Measurements from ENCODE around the gene CBX1.
"Not testable (repeated sequence)": the region's sequence is repeated elsewhere in the genome, so short reads cannot be mapped to it uniquely, and the experiment has no call there.

The CBX1 gene

GRCh38 chr17:48122665-48123045 is 21.4 kb upstream of the CBX1 start:
- DNase-seq = no peak

- no peak for DNase-seq
Measured at GRCh38 chr17:48121923-48122664, 20.8 kb upstream of the CBX1 start.

GRCh38 chr17:48113201-48113676 is 12.0 kb upstream of the CBX1 start:
- DNase-seq = no peak

- no peak for DNase-seq
Measured at GRCh38 chr17:48111937-48112241, 10.6 kb upstream of the CBX1 start.

GRCh38 chr17:48110761-48111160 is 9.5 kb upstream of the CBX1 start:
- no peak for DNase-seq

- DNase-seq = peak; percentile 93
Measured at GRCh38 chr17:48107137-48108055, 6.1 kb upstream of the CBX1 start, which contains the start of gene SNX11. TSS of gene SNX11 (plus strand) at chr17:48107766. CDS start at chr17:48112044, 4,278 bp downstream.

GRCh38 chr17:48106802-48107136 is 5.5 kb upstream of the CBX1 start:
- DNase-seq = no peak

- no peak for DNase-seq
Measured at GRCh38 chr17:48104440-48104839, 3.2 kb upstream of the CBX1 start.

GRCh38 chr17:48102798-48103715 is 1.8 kb upstream of the CBX1 start:
- no peak for DNase-seq

- DNase-seq = no peak
Measured at GRCh38 chr17:48102043-48102750, 919 bp upstream of the CBX1 start.

- no peak for DNase-seq
Measured at GRCh38 chr17:48100591-48101011, 677 bp downstream of the CBX1 start.

- DNase-seq = no peak
Measured at GRCh38 chr17:48100160-48100559, 1.1 kb downstream of the CBX1 start.

- no peak for DNase-seq
Measured at GRCh38 chr17:48095611-48096010, 5.7 kb downstream of the CBX1 start.

GRCh38 chr17:48093341-48094045 is 7.8 kb downstream of the CBX1 start:
- no peak for DNase-seq

- DNase-seq = no peak
Measured at GRCh38 chr17:48084932-48085331, 16.3 kb downstream of the CBX1 start.

- DNase-seq = no peak
Measured at GRCh38 chr17:48081858-48082257, 19.4 kb downstream of the CBX1 start.

- not testable (repeated sequence) for DNase-seq
Measured at GRCh38 chr17:48077152-48077551, 24.1 kb downstream of the CBX1 start.

GRCh38 chr17:48074322-48075081 is 26.8 kb downstream of the CBX1 start:
- peak; percentile 72 for DNase-seq

GRCh38 chr17:48073566-48074094 is 27.6 kb downstream of the CBX1 start:
- DNase-seq = not testable (repeated sequence)

GRCh38 chr17:48072811-48073210 is 28.5 kb downstream of the CBX1 start:
- not testable (repeated sequence) for DNase-seq

GRCh38 chr17:48071654-48072053 is 29.6 kb downstream of the CBX1 start:
- no peak for DNase-seq

Data from stimulated activated CD4-positive, alpha-beta T cell treated with anti-CD3 and anti-CD28 coated beads, Interleukin-12 subunit alpha, Interleukin-12 subunit beta, amount 100 ng/mL, for 4 hours (primary cell).